Medulla oblongata (tissue), 1 donor: ENCODE measurements around the gene OR51V1.

Experiments used
- DNase-seq: peaks from one replicate; pipeline ENCODE4 v3.0.0-alpha.2; 2015; ENCODE audit errors: extremely low spot score

The OR51V1 gene

GRCh38 chr11:5230266-5230665, 29.8 kb upstream of the OR51V1 start:
- no peak for DNase-seq

GRCh38 chr11:5229796-5230195, 29.3 kb upstream of the OR51V1 start:
- no peak for DNase-seq

- no peak for DNase-seq
These were observed 28.9 kb upstream of the OR51V1 start for GRCh38 chr11:5229356-5229755.

GRCh38 chr11:5228124-5228523, 27.6 kb upstream of the OR51V1 start:
- no peak for DNase-seq

- DNase-seq = no peak
These were observed 27.2 kb upstream of the OR51V1 start for GRCh38 chr11:5227681-5228080.

GRCh38 chr11:5226732-5227310, 26.3 kb upstream of the OR51V1 start, which contains the start of gene HBB:
Gene HBB (minus strand): TSS chr11:5227071. CDS start chr11:5227021, 50 bp downstream.
- no peak for DNase-seq

GRCh38 chr11:5225480-5225871, 25.0 kb upstream of the OR51V1 start:
- no peak for DNase-seq

- DNase-seq = no peak
These were observed 24.3 kb upstream of the OR51V1 start for GRCh38 chr11:5224538-5225479.

GRCh38 chr11:5223686-5224085, 23.2 kb upstream of the OR51V1 start:
- DNase-seq = no peak

- DNase-seq = no peak
These were observed 22.7 kb upstream of the OR51V1 start for GRCh38 chr11:5223146-5223545.

GRCh38 chr11:5210376-5210885, 9.9 kb upstream of the OR51V1 start:
- DNase-seq = no peak

- DNase-seq = peak; percentile 53
These were observed 4.3 kb upstream of the OR51V1 start for GRCh38 chr11:5204787-5205186.

- no peak for DNase-seq
These were observed 2.9 kb upstream of the OR51V1 start for GRCh38 chr11:5203366-5203765.

GRCh38 chr11:5198285-5198684, 2.2 kb downstream of the OR51V1 start:
- no peak for DNase-seq

- peak; percentile 35 for DNase-seq
These were observed 2.9 kb downstream of the OR51V1 start for GRCh38 chr11:5197536-5197935.

GRCh38 chr11:5196731-5197130, 3.8 kb downstream of the OR51V1 start:
- no peak for DNase-seq

GRCh38 chr11:5196067-5196466, 4.4 kb downstream of the OR51V1 start:
- DNase-seq = no peak

- DNase-seq = no peak
These were observed 7.7 kb downstream of the OR51V1 start for GRCh38 chr11:5192738-5193137.

- DNase-seq = no peak
These were observed 12.3 kb downstream of the OR51V1 start for GRCh38 chr11:5188201-5188600.

GRCh38 chr11:5178046-5178837, 22.2 kb downstream of the OR51V1 start:
- no peak for DNase-seq

GRCh38 chr11:5174934-5175333, 25.5 kb downstream of the OR51V1 start:
- DNase-seq = no peak

- no peak for DNase-seq
These were observed 28.6 kb downstream of the OR51V1 start for GRCh38 chr11:5171856-5172255.
